B cell (primary cell): ENCODE data around the gene DPH6. TPM values are rescaled to one million over a fixed set of nuclear protein-coding genes. Genes with fewer than 3 reads are reported as not detected.

Experiments
- ATAC-seq: fragments of 200-7000 bp; cut with Tn5 transposase; one replicate; pipeline ENCODE4 v1.10.0; 2021; ENCODE audit warnings: low read depth, mild to moderate bottlenecking, moderate number of reproducible peaks, moderate library complexity
- CTCF ChIA-PET: fragments of 350-600 bp; sonication (Branson Sonifier 250); formaldehyde crosslinking; loops from one replicate; lab custom pipeline; 2021; ENCODE audit warnings: antibody characterized with exemption, inconsistent platforms; lab: Charles Lee
- POLR2A ChIA-PET: fragments of 350-600 bp; sonication (Branson Sonifier 250); formaldehyde crosslinking; loops from one replicate; lab custom pipeline; 2021; ENCODE audit warnings: antibody characterized with exemption; lab: Charles Lee
- DNase-seq: peaks from one replicate; pipeline ENCODE4 v3.0.0; 2013
- H2AFZ ChIP-seq: 2 replicates; pipeline ENCODE4 v1.6.1; 2012; ENCODE audit warnings: mild to moderate bottlenecking, low read depth, low read length; ENCODE audit not compliant: insufficient read depth, poor library complexity, severe bottlenecking
- H3K27ac ChIP-seq, 2 donors: 1 replicate in 1 of 2; 2 replicates in 1 of 2; pipeline ENCODE4 v1.5.1; 2012 to 2013; ENCODE audit warnings: low read length in 2 of 2, mild to moderate bottlenecking in 2 of 2, moderate library complexity in 1 of 2
- H3K27me3 ChIP-seq, 4 experiments: fragments of 200-600 bp in 1 of 4; sonication (generic) in 1 of 4; replicated peaks in 1 of 4; 1 replicate in 2 of 4; 2 replicates in 2 of 4; pipeline versions ENCODE4 v1.6.1 to v1.7.0; 2013 to 2016; ENCODE audit warnings: low read length in 3 of 4, mild to moderate bottlenecking in 2 of 4, mixed read lengths in 1 of 4, moderate library complexity in 1 of 4; ENCODE audit not compliant: insufficient read depth in 4 of 4, control insufficient read depth in 3 of 4; ENCODE audit errors: control extremely low read depth in 1 of 4
- H3K36me3 ChIP-seq, 2 experiments: replicated peaks in 1 of 2; 1 replicate in 1 of 2; 2 replicates in 1 of 2; pipeline versions ENCODE4 v1.6.1 to v1.7.1; 2013; ENCODE audit warnings: low read length in 1 of 2; ENCODE audit not compliant: insufficient read depth in 2 of 2, control insufficient read depth in 1 of 2; ENCODE audit errors: control extremely low read depth in 1 of 2, extremely low read depth in 1 of 2
- H3K4me1 ChIP-seq, 2 donors: fragments of 200-600 bp in 1 of 2; sonication (generic) in 1 of 2; 1 replicate in 1 of 2; 2 replicates in 1 of 2; pipeline versions ENCODE4 v1.5.1 to v1.6.1; 2013 to 2017; ENCODE audit warnings: low read length in 2 of 2; ENCODE audit not compliant: control insufficient read depth in 2 of 2, insufficient read depth in 2 of 2
- H3K4me2 ChIP-seq: replicated peaks from 2 replicates; pipeline ENCODE3; 2012; ENCODE audit warnings: mild to moderate bottlenecking, low read depth, low read length; ENCODE audit not compliant: poor library complexity, severe bottlenecking
- H3K4me3 ChIP-seq, 5 experiments: fragments of 200-600 bp in 1 of 5; sonication (generic) in 1 of 5; 1 replicate in 3 of 5; 2 replicates in 2 of 5; pipeline versions ENCODE4 v1.5.1 to v1.7.0; 2011 to 2016; ENCODE audit warnings: low read length in 4 of 5, mild to moderate bottlenecking in 4 of 5, low read depth in 2 of 5, control low read depth in 1 of 5, moderate library complexity in 1 of 5; ENCODE audit not compliant: insufficient read depth in 1 of 5; ENCODE audit errors: control extremely low read depth in 1 of 5, extremely low read depth in 1 of 5
- H3K79me2 ChIP-seq: fragments of 200-600 bp; sonication (generic); one replicate; pipeline ENCODE4 v1.6.0; 2016; ENCODE audit warnings: low read length; ENCODE audit not compliant: control insufficient read depth, insufficient read depth
- H3K9ac ChIP-seq: fragments of 200-600 bp; sonication (generic); 2 replicates; pipeline ENCODE4 v1.6.1; 2017; ENCODE audit warnings: mild to moderate bottlenecking, low read length, moderate library complexity
- H3K9me3 ChIP-seq, 3 donors: one replicate each; pipeline versions ENCODE4 v1.6.1 to v1.7.1; 2013; ENCODE audit warnings: low read length in 2 of 3; ENCODE audit not compliant: control insufficient read depth in 2 of 3, insufficient read depth in 1 of 3; ENCODE audit errors: control extremely low read depth in 1 of 3
- H4K20me1 ChIP-seq: 2 replicates; pipeline ENCODE4 v1.6.0; 2012; ENCODE audit warnings: mild to moderate bottlenecking, low read length; ENCODE audit not compliant: insufficient read depth, control insufficient read depth, poor library complexity, severe bottlenecking
- H3K27ac Mint-ChIP-seq: one replicate; pipeline ENCODE4 v1.8.0; 2021; ENCODE audit warnings: mixed read lengths
- H3K27me3 Mint-ChIP-seq: one replicate; pipeline ENCODE4 v1.8.0; 2021; ENCODE audit warnings: mixed read lengths
- H3K4me1 Mint-ChIP-seq: one replicate; pipeline ENCODE4 v1.8.0; 2021; ENCODE audit warnings: mixed read lengths
- H3K4me3 Mint-ChIP-seq: one replicate; pipeline ENCODE4 v1.8.0; 2021; ENCODE audit warnings: mixed read lengths
- H3K9me3 Mint-ChIP-seq: one replicate; pipeline ENCODE4 v1.8.0; 2022; ENCODE audit warnings: mixed read lengths; ENCODE audit not compliant: insufficient read depth
- EZH2 ChIP-seq: IDR thresholded peaks from 2 replicates; pipeline ENCODE4 v1.6.1; 2012; ENCODE audit warnings: borderline replicate concordance, low read depth, mild to moderate bottlenecking, moderate library complexity, low read length; ENCODE audit not compliant: insufficient read depth, poor library complexity, severe bottlenecking
- WGBS: methylation state at CpG from one replicate; pipeline ENCODE4 v1.1.5; 2013; ENCODE audit warnings: missing lambda C conversion rate; ENCODE audit not compliant: insufficient coverage; 5-methylcytosine and 5-hydroxymethylcytosine counted together
- intact Hi-C: fragments of 100-400 bp; cut with micrococcal nuclease; formaldehyde crosslinking; loops from one replicate; pipeline ENCODE4 v1.10.0; 2022
- polyA plus RNA-seq: library from polyadenylated mRNA; depleted of rRNA; stranded (reverse); fragments of >200 nt; gene quantifications from 2 replicates; pipeline ENCODE4 v1.2.3, GENCODE V29; 2012
- total RNA-seq, 2 donors: library from RNA; stranded (reverse); fragments of 120-200 nt in 1 of 2; gene quantifications; 1 replicate in 1 of 2; 2 replicates in 1 of 2; pipeline versions ENCODE4 v1.2.3 to v1.2.4, GENCODE V29; 2013 to 2022
- TF ChIP-seq, protein P1 (sequence below): fragments of 200-600 bp; IDR thresholded peaks from one replicate; pipeline ENCODE4 v1.8.0; 2022; ENCODE audit warnings: antibody characterized with exemption, mild to moderate bottlenecking

The DPH6 gene
- total and polyA plus RNA-seq, 2 donors (not counting 1 experiment from before 2014, with no cell fraction given): 5.4 to 13.3 TPM

DNA sequence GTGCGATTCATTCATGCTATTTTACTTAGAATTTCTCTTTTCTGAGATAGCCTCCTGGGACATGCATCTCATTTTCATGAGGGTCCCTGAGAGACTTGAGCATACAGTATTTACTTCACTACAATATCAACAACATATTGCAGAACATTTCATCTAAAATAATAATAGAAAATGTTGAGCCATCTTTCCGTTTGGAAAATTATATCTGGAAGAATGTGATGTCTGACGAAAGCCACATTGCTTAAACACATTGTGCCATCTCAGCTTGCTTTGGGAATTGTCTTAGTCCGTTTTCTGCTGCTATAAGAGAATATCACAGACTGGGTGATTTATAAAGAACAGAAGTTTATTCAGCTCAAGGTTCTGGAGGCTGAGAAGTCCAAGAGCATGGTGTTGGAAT lies 55.5 kb downstream of the DPH6 start:
- H3K79me2 ChIP-seq: no peaks in the 10 kb centered on the region
- no peaks in the 10 kb centered on the region for H3K4me1 ChIP-seq
- H2AFZ ChIP-seq: no peak overlapping the region
- no peak overlapping the region for H3K9ac ChIP-seq
- no peak overlapping the region for H3K27ac ChIP-seq
- TF ChIP-seq, protein P1, sequence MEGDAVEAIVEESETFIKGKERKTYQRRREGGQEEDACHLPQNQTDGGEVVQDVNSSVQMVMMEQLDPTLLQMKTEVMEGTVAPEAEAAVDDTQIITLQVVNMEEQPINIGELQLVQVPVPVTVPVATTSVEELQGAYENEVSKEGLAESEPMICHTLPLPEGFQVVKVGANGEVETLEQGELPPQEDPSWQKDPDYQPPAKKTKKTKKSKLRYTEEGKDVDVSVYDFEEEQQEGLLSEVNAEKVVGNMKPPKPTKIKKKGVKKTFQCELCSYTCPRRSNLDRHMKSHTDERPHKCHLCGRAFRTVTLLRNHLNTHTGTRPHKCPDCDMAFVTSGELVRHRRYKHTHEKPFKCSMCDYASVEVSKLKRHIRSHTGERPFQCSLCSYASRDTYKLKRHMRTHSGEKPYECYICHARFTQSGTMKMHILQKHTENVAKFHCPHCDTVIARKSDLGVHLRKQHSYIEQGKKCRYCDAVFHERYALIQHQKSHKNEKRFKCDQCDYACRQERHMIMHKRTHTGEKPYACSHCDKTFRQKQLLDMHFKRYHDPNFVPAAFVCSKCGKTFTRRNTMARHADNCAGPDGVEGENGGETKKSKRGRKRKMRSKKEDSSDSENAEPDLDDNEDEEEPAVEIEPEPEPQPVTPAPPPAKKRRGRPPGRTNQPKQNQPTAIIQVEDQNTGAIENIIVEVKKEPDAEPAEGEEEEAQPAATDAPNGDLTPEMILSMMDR: no peak
- no peak for TF ChIP-seq EZH2
- no peaks in the 10 kb centered on the region for H4K20me1 ChIP-seq
- H3K4me3 Mint-ChIP-seq: no peak overlapping the region
- H3K27me3 ChIP-seq: no peaks in the 10 kb centered on the region
- peaks cover 9% of the 10 kb centered on the region for H3K9me3 Mint-ChIP-seq
- H3K27me3 Mint-ChIP-seq: no peaks in the 10 kb centered on the region
- no peak overlapping the region for H3K27ac Mint-ChIP-seq
- H3K4me1 Mint-ChIP-seq: no peaks in the 10 kb centered on the region
- ChIA-PET CTCF (no interaction called here), POLR2A (no interaction called here)
- DNase-seq (no peak), ATAC-seq (no peak)
- no peak overlapping the region for H3K4me2 ChIP-seq
- WGBS: 95% methylated on average over 2 of the region's 4 CpGs
- intact Hi-C loops: no loop called here
- H3K4me3 ChIP-seq: no peak overlapping the region
- H3K9me3 ChIP-seq: peaks cover 2 to 15% (median 10%) of the 10 kb centered on the region in 3 donors
- H3K36me3 ChIP-seq: no peaks in the 10 kb centered on the region

DNA sequence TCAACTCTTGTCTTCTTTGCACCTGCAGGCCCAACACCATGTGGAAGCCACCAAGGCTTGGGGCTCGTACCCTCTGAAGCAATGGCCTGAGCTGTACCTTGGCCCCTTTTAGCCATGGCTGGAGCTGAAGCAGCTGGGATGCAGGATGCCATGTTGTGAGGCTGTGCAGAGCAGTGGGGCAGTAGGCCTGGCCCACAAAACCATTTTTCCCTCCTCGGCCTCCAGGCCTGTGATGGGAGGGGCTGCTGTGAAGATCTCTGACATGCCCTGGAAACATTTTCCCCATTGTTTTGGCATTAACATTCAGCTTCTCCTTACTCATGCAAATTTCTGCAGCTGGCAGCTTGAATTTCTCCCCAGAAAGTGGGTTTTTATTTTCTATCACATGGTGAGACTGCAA lies 58.5 kb downstream of the DPH6 start:
- H3K9ac ChIP-seq: no peak overlapping the region
- no peaks in the 10 kb centered on the region for H3K4me1 Mint-ChIP-seq
- no peak overlapping the region for H3K4me2 ChIP-seq
- H3K4me1 ChIP-seq: no peaks in the 10 kb centered on the region
- peaks cover 5 to 15% (median 10%) of the 10 kb centered on the region in 3 donors for H3K9me3 ChIP-seq
- no peak overlapping the region for H2AFZ ChIP-seq
- H3K4me3 Mint-ChIP-seq: no peak overlapping the region
- H3K27me3 ChIP-seq: no peaks in the 10 kb centered on the region
- no peak overlapping the region for H3K27ac Mint-ChIP-seq
- no peak for TF ChIP-seq EZH2
- TF ChIP-seq, protein P1: no peak
- no peak overlapping the region for H3K4me3 ChIP-seq
- no peak overlapping the region for H3K27ac ChIP-seq
- no peak for DNase-seq
- H3K9me3 Mint-ChIP-seq: peaks cover 9% of the 10 kb centered on the region
- no peaks in the 10 kb centered on the region for H4K20me1 ChIP-seq
- H3K79me2 ChIP-seq: no peaks in the 10 kb centered on the region
- ChIA-PET POLR2A (no interaction called here), CTCF (interaction anchor here (1.0 kb wide), 1 partner anchor 32 kb away, joined by 3 read pairs; no protein-coding TSS in a partner anchor)
- no peaks in the 10 kb centered on the region for H3K36me3 ChIP-seq
- ATAC-seq: no peak
- 90% methylated on average over 2 of the region's 2 CpGs for WGBS
- intact Hi-C loops: no loop called here
- H3K27me3 Mint-ChIP-seq: no peaks in the 10 kb centered on the region
